ENCODE measurements around the gene RHD.
"Not testable (repeated sequence)": the region's sequence is repeated elsewhere in the genome, so short reads cannot be mapped to it uniquely, and the experiment has no call there.

GRCh38 chr1:25362634-25363559 is 90.6 kb downstream of the RHD start:
- TF ChIP-seq CTCF (IDR thresholded peaks at IDR 0.05 in 8 of 11, conservative IDR thresholded peaks at IDR 0.05 in 3 of 11); POLR2AphosphoS5 (IDR thresholded peaks at IDR 0.05); POLR2A (IDR thresholded peaks at IDR 0.05): not testable (repeated sequence)

Data from spleen (tissue), 7 donors.